Measurements from ENCODE around the gene LSMEM2. TPM values are rescaled to one million over a fixed set of nuclear protein-coding genes. Genes with fewer than 3 reads are reported as not detected.

LSMEM2 gene
- not detected in 2 replicates for total RNA-seq

GRCh38 chr3:50278880-50279224 is at the start of gene LSMEM2:
TSS of gene LSMEM2 (plus strand) at chr3:50279087. CDS start at chr3:50279114, 27 bp downstream.

GRCh38 chr3:50235716-50236483 is 43.0 kb upstream of the LSMEM2 start, which contains the start of gene GNAI2:
TSS of gene GNAI2 (plus strand) at chr3:50236204. CDS start at chr3:50236336, 132 bp downstream.

GRCh38 chr3:50268703-50269451 is 10.0 kb upstream of the LSMEM2 start, which contains the start of gene SEMA3B:
TSS of gene SEMA3B (plus strand) at chr3:50269147. CDS start at chr3:50269241, 94 bp downstream.

GRCh38 chr3:50292159-50293078 is 13.5 kb downstream of the LSMEM2 start, which contains the start of gene IFRD2:
TSS of gene IFRD2 (minus strand) at chr3:50292429. CDS start at chr3:50292274, 155 bp downstream.

GRCh38 chr3:50298836-50299637 is 20.1 kb downstream of the LSMEM2 start, which contains the start of the genes HYAL3 and NAA80:
TSS of gene HYAL3 (minus strand) at chr3:50299405. CDS start at chr3:50295602, 3,803 bp downstream.
TSS of gene NAA80 (minus strand) at chr3:50299405. CDS start at chr3:50297463, 1,942 bp downstream.

GRCh38 chr3:50303013-50303815 is 24.3 kb downstream of the LSMEM2 start, which contains the start of gene HYAL1:
TSS of gene HYAL1 (minus strand) at chr3:50303574. CDS start at chr3:50302956, 618 bp downstream.

GRCh38 chr3:50322386-50323091 is 43.7 kb downstream of the LSMEM2 start, which contains the start of gene HYAL2:
TSS of gene HYAL2 (minus strand) at chr3:50322745. CDS start at chr3:50320489, 2,256 bp downstream.

GRCh38 chr3:50327943-50328691 is 49.2 kb downstream of the LSMEM2 start, which contains the start of gene TUSC2:
TSS of gene TUSC2 (minus strand) at chr3:50328223. CDS start at chr3:50328099, 124 bp downstream.

Other genes with a start within 250 kb of the LSMEM2 start
- 140 and 252 TPM in 2 replicates for gene RBM5, start 190.2 kb upstream of the LSMEM2 start, total RNA-seq
- 93.7 and 138 TPM in 2 replicates for gene SEMA3F, start 123.8 kb upstream of the LSMEM2 start, total RNA-seq
- 0.54 TPM in 1 of 2 replicates, not detected in the other for gene GNAT1, start 87.5 kb upstream of the LSMEM2 start, total RNA-seq
- 0.09 TPM in 1 of 2 replicates, not detected in the other for gene SLC38A3, start 73.8 kb upstream of the LSMEM2 start, total RNA-seq
- gene GNAI2, start 42.9 kb upstream of the LSMEM2 start, total RNA-seq, result 572 and 692 TPM in 2 replicates
- gene SEMA3B, start 9.9 kb upstream of the LSMEM2 start, total RNA-seq, result 0.27 and 1.3 TPM in 2 replicates
- gene IFRD2, start 13.3 kb downstream of the LSMEM2 start, total RNA-seq, result 93.4 and 118 TPM in 2 replicates
- 6.2 and 6.8 TPM in 2 replicates for gene HYAL3, start 20.3 kb downstream of the LSMEM2 start, total RNA-seq
- 1.5 and 2.2 TPM in 2 replicates for gene NAA80, start 20.3 kb downstream of the LSMEM2 start, total RNA-seq
- gene HYAL1, start 24.5 kb downstream of the LSMEM2 start, total RNA-seq, result 0.99 and 1.8 TPM in 2 replicates
- gene HYAL2, start 43.7 kb downstream of the LSMEM2 start, total RNA-seq, result 442 and 623 TPM in 2 replicates
- 18.4 and 22.7 TPM in 2 replicates for gene TUSC2, start 49.1 kb downstream of the LSMEM2 start, total RNA-seq
- gene RASSF1, start 61.7 kb downstream of the LSMEM2 start, total RNA-seq, result 12.7 and 24.0 TPM in 2 replicates
- gene ZMYND10, start 66.6 kb downstream of the LSMEM2 start, total RNA-seq, result 0.36 and 0.38 TPM in 2 replicates
- gene NPRL2, start 71.7 kb downstream of the LSMEM2 start, total RNA-seq, result 18.9 and 19.9 TPM in 2 replicates
- 18.0 and 21.7 TPM in 2 replicates for gene CYB561D2, start 71.8 kb downstream of the LSMEM2 start, total RNA-seq
- 31.0 and 38.5 TPM in 2 replicates for gene TMEM115, start 80.4 kb downstream of the LSMEM2 start, total RNA-seq
- gene CACNA2D2, start 224.5 kb downstream of the LSMEM2 start, total RNA-seq, result not detected in 2 replicates